GM21529 (cell line): Measurements from ENCODE around the gene HLCS.
"Not testable (repeated sequence)": the region's sequence is repeated elsewhere in the genome, so short reads cannot be mapped to it uniquely, and the experiment has no call there.

Experiments
- ATAC-seq: cut with Tn5 transposase; IDR thresholded peaks from one replicate; pipeline ENCODE4 v1.9.1; 2021; ENCODE audit not compliant: unreplicated experiment

The HLCS gene

GRCh38 chr21:36959020-36959835 is 7.2 kb downstream of the HLCS start:
- no peak for ATAC-seq

GRCh38 chr21:36955783-36956182 is 10.7 kb downstream of the HLCS start:
- no peak for ATAC-seq

- ATAC-seq = not testable (repeated sequence)
Observed at GRCh38 chr21:36952331-36952730, 14.1 kb downstream of the HLCS start.

GRCh38 chr21:36949171-36950141 is 17.0 kb downstream of the HLCS start:
- no peak for ATAC-seq

- no peak for ATAC-seq
Observed at GRCh38 chr21:36948686-36949085, 17.8 kb downstream of the HLCS start.

- ATAC-seq = no peak
Observed at GRCh38 chr21:36946949-36947356, 19.5 kb downstream of the HLCS start.

- no peak for ATAC-seq
Observed at GRCh38 chr21:36945496-36946138, 20.9 kb downstream of the HLCS start.

GRCh38 chr21:36936361-36937135 is 29.9 kb downstream of the HLCS start:
- ATAC-seq = no peak

GRCh38 chr21:36934864-36935420 is 31.5 kb downstream of the HLCS start:
- no peak for ATAC-seq

- no peak for ATAC-seq
Observed at GRCh38 chr21:36932161-36932816, 34.2 kb downstream of the HLCS start.

GRCh38 chr21:36929622-36930021 is 36.8 kb downstream of the HLCS start:
- no peak for ATAC-seq

GRCh38 chr21:36928960-36929359 is 37.5 kb downstream of the HLCS start:
- no peak for ATAC-seq

- no peak for ATAC-seq
Observed at GRCh38 chr21:36927719-36928117, 38.8 kb downstream of the HLCS start.

- no peak for ATAC-seq
Observed at GRCh38 chr21:36926989-36927718, 39.3 kb downstream of the HLCS start.

- no peak for ATAC-seq
Observed at GRCh38 chr21:36923270-36923669, 43.2 kb downstream of the HLCS start.

- ATAC-seq = no peak
Observed at GRCh38 chr21:36922861-36923260, 43.6 kb downstream of the HLCS start.

- no peak for ATAC-seq
Observed at GRCh38 chr21:36918291-36918690, 48.2 kb downstream of the HLCS start.

- ATAC-seq = no peak
Observed at GRCh38 chr21:36917471-36918158, 48.9 kb downstream of the HLCS start.
